ENCODE results near the gene FBXO24.
A peak's percentile ranks its signal among the peaks of the same experiment; 100 is the strongest.

The FBXO24 gene

GRCh38 chr7:100623951-100624824 is 38.1 kb downstream of the FBXO24 start:
- no peak for DNase-seq

- no peak for DNase-seq
Observed at GRCh38 chr7:100626055-100626454, 39.9 kb downstream of the FBXO24 start.

DNA sequence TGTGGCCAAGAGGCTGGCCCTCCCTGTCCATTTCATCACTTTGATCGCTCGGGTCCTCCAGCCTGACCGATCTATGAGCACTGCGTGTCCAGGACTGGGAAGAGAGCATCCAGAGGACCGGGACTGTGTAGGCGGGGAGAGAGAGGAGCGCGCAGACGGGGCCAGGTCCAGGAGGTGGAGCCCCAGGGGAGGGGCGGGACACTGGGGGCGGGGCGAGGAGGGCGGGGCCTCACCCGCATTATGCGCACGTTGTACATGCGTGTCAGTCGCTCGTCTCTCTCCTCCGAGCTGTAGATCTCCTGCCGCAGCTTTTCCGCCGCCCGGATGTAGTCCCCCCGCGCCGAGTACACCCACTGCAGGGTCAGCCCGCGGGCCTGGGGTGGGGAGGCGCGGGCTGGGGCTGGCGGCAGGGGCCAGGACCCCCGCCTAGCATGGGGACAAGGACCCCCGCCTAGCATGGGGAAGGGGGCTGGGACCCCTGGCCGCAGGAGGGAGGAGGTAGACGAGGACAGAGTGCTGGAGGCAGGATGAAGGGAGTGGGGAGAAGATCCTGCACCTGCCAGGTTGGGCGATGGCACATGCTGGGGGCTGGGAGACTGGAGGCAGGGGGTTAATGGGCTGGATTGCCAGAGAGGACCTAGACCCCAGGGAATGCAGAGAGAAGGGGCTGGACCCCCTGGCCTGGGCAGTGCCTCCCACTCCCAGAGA is 40.6 kb downstream of the FBXO24 start:
- DNase-seq: peak; percentile 69

GRCh38 chr7:100627238-100627549 is 41.1 kb downstream of the FBXO24 start:
- DNase-seq: no peak

- DNase-seq: no peak
Observed at GRCh38 chr7:100629117-100629716, 43.1 kb downstream of the FBXO24 start.

- DNase-seq: no peak
Observed at GRCh38 chr7:100630066-100630465, 43.9 kb downstream of the FBXO24 start.

- peak; percentile 53 for DNase-seq
Observed at GRCh38 chr7:100632951-100633717, 47.0 kb downstream of the FBXO24 start.

- no peak for DNase-seq
Observed at GRCh38 chr7:100639995-100640516, 53.9 kb downstream of the FBXO24 start.

DNA sequence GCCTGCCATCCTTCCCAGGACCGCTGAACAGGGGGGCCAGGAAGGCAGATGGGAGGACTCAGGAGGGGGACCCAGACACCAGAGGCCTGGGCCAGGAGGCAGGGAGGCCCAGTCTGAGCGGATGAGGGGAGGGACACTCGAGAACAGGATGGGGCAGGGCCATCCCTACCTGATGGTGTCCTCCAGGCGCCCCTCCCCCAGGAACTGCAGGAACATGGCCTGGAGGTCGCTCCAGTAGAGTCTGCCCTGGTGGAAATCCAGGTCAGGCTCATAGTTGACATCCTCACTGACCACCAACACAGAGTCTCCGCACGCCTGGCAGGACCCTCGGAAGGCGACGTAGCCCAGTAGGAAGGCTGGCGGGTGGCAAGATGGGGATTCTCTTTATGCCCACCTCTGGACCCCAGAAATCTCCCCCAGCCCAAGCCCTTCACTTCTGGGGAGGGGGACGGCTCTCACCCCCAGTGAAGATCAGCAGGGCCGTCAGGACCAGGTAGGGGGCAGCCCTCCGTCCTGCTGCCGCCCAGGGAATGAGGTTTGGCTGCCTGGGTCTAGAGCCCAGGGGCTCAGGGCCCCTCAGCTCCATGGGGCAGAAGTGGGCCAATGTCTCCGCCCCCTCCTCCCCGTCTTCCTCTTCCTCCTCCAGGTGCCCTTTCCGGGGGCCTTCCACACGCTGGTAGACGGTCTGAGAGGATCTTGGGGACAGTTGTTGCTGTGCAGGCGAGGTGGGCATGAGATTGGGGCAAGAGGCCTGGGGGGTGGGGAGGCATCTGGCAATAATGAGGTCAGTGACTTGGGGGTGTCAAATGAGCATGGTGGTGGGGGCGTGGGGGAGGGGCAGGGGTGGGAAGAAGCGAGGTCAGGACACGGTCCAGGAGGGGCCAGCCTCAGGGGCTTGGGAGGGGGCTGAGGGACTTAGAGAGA is 54.7 kb downstream of the FBXO24 start:
- no peak for DNase-seq

- no peak for DNase-seq
Observed at GRCh38 chr7:100641463-100641859, 55.3 kb downstream of the FBXO24 start, which contains the start of gene TFR2. Gene TFR2 (minus strand): TSS chr7:100641552. CDS start chr7:100641509, 43 bp downstream.

DNA sequence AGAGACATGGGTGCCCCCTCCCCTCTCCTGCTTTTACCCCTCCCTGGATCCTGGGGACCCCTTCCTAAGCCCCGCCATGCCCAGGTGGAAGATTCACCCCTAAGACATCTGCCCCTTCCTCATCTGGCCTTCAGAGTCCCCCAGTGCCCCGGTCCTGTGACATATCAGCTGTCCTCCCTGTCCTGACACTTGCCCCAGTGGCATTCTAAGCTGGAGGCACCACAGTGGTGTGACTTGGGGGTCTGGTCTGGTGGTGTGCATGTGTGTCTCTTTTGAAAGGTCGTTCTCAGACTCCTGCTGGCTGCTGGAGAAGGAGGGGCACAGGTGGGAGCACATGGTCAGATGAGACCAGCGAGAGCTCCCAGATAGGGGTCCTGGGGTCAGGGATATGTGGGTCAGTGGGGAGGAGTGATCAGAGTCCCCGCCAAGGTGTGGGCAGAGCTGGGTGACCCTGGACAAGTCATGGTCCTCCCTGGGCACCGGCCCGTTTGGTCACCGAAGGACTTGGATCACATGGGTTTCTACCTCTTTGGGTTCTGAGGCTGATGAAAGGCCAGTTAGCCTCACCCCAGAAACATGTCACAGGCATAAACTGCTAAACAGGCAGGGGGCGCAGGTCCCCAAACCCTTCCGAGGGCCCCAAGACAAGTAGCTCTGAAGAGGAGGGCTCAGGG is 55.9 kb downstream of the FBXO24 start:
- no peak for DNase-seq

- no peak for DNase-seq
Observed at GRCh38 chr7:100642534-100642907, 56.4 kb downstream of the FBXO24 start.

DNA sequence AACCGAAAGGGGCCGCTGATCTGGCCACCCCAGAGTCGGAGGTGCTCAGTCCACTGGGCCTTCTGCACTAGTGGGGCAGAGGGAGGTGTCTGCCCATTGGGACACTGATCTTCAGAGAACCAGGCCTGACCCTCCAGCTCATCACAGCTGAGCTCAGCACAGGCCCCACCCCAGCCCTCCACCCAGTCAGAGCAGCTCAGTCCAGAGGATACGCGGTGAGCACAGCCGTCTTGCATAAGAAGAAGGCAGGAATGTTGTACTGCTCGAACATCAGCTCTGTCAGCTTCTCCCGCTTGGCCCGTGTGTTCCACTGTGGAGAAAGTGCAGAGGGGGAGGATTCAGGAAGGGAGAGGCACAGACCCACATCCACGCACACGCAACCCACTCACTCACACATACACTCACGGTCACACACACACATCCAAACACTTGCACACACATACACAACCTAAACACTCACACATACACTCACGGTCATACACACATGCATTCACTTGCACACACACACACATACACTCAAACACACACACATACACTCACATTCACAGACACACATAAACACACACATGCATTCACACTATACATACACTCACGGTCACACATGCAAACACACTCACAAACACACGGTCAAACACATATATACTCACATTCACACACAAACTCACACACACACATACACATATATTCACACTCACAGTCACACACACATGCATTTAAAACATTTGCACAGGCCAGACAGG is 63.9 kb downstream of the FBXO24 start:
- no peak for DNase-seq

Data from NCI-H1694 treated with DMSO at 0.1 percent for 48 hours (cell line).